ENCODE measurements around the gene KCNH1. TPM values are rescaled to one million over a fixed set of nuclear protein-coding genes. Genes with fewer than 3 reads are reported as not detected.

The KCNH1 gene
- total RNA-seq, 1 donor from 2014 or later = not detected

DNA sequence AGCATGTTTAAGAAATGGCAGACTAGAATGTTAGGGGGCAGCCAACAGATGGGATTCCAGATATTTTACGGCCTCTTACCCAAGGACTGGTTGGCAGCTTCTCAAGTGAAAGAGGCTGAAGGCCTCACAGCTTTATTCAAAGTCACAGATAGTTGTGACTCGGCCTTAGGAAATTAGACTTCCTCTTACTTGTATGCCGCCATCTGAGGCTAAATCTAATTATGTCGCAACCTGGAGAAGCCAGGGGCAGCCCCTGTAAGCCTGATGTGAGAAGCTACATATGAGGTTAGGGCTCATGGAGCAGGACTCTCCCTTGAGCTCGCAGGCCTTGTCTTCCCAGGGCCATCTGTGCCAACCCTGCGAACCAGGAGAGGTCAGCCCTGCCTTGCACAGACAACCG is 452.8 kb downstream of the KCNH1 start:
- DNase-seq = no peak
- no peak for ATAC-seq (ENCODE audit: low read depth)
- POLR2A ChIA-PET = no interaction called here

DNA sequence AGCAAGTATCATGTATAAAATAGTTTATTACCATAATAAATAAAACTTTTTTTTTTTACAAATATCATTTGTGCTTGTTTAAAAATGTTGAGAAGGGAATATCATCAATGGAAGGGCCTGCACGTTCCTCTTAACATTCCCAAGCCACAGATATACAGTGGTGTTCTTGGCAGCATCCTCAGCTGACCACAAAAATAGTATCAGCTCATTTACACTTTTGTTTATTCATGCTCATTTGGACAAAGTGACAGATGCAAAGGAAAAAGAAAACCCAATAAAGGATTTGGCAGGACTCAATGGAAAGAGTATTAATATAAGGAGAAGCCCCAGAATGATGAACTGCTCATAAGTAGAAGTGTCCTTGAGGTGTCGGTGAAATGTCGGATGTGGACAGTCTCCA is 455.6 kb downstream of the KCNH1 start:
- H3K36me3 Mint-ChIP-seq (ENCODE audit: low read depth) = peaks cover 4% of the 10 kb centered on the region
- ChIA-PET CTCF (no interaction called here), POLR2A (no interaction called here)
- no peak overlapping the region for H3K27ac Mint-ChIP-seq
- no peak for TF ChIP-seq CTCF (IDR thresholded peaks at IDR 0.05)
- no peaks in the 10 kb centered on the region for H3K27me3 Mint-ChIP-seq
- no peak for ATAC-seq (ENCODE audit: low read depth)
- intact Hi-C loops (cut with micrococcal nuclease) = no loop called here
- no peaks in the 10 kb centered on the region for H3K9me3 Mint-ChIP-seq
- DNase-seq = no peak
- no peak overlapping the region for H3K4me3 Mint-ChIP-seq
- no peaks in the 10 kb centered on the region for H3K4me1 Mint-ChIP-seq

More for the DNA sequence above, 452.8 kb downstream of the KCNH1 start:
- no peaks in the 10 kb centered on the region for H3K36me3 Mint-ChIP-seq (ENCODE audit: low read depth)
- H3K9me3 Mint-ChIP-seq = no peaks in the 10 kb centered on the region
- no peak overlapping the region for H3K27ac Mint-ChIP-seq
- intact Hi-C loops (cut with micrococcal nuclease) = no loop called here
- H3K27me3 Mint-ChIP-seq = no peaks in the 10 kb centered on the region
- H3K4me1 Mint-ChIP-seq = peaks cover 8% of the 10 kb centered on the region
- CTCF ChIA-PET = no interaction called here
- no peak for TF ChIP-seq CTCF (IDR thresholded peaks at IDR 0.05)
- no peak overlapping the region for H3K4me3 Mint-ChIP-seq

GRCh38 chr1:210677533-210677932 is 456.4 kb downstream of the KCNH1 start:
- no peak for ATAC-seq (ENCODE audit: low read depth)
- no peak overlapping the region for H3K4me3 Mint-ChIP-seq
- H3K27ac Mint-ChIP-seq = no peak overlapping the region
- ChIA-PET CTCF (no interaction called here), POLR2A (no interaction called here)
- no peaks in the 10 kb centered on the region for H3K27me3 Mint-ChIP-seq
- H3K36me3 Mint-ChIP-seq (ENCODE audit: low read depth) = peaks cover 4% of the 10 kb centered on the region
- DNase-seq = no peak
- H3K4me1 Mint-ChIP-seq = no peaks in the 10 kb centered on the region
- intact Hi-C loops (cut with micrococcal nuclease) = no loop called here
- H3K9me3 Mint-ChIP-seq = no peaks in the 10 kb centered on the region
- TF ChIP-seq CTCF (IDR thresholded peaks at IDR 0.05) = no peak

DNA sequence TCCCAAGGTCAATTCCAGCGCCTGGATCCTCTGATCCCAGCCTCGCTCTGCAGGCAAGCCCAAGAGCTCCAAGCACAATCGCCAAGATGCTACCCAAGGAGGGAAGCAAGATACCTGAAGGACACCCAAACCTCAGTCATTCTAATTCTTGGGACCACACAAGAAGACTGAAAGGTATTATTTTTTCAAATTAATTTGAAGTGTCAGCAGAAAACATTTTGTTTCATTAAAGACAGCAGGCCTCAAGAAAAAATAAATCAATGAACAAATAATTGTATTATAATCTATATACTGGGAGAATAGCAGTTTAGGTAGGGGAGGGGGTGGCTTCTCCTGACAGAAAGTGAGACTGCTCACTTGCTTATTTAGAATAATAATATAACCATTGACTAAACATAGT is 457.4 kb downstream of the KCNH1 start:
- Mint-ChIP-seq H3K27ac (no peak overlapping the region), H3K9me3 (no peaks in the 10 kb centered on the region), H3K36me3 (ENCODE audit: low read depth) (peaks cover 4% of the 10 kb centered on the region), H3K27me3 (no peaks in the 10 kb centered on the region), H3K4me3 (no peak overlapping the region), H3K4me1 (no peaks in the 10 kb centered on the region)
- intact Hi-C loops (cut with micrococcal nuclease) = no loop called here
- POLR2A ChIA-PET = no interaction called here
- no peak for TF ChIP-seq CTCF (IDR thresholded peaks at IDR 0.05)
- DNase-seq (no peak), ATAC-seq (ENCODE audit: low read depth) (no peak)
- CTCF ChIA-PET = no interaction called here

DNA sequence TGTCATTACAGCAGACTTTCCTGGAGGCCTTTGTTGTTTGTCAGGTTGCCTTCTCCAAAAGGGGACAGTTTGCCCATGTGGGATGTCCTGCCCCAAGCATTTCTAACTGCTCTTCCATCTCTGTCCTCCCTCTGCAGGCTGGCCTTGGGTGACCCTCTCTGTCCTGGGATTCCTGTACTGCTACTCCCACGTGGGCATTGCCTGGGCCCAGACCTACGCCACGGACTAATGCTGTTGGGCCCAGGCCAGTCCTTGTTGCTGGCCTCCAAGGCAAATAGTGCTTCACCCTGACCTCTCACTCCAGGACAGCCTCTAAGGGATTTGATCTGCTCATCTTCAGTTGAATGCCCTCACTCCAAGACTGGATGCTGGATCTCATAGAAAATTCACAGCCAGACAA is 459.8 kb downstream of the KCNH1 start:
- H3K27me3 Mint-ChIP-seq = no peaks in the 10 kb centered on the region
- no peak overlapping the region for H3K27ac Mint-ChIP-seq
- intact Hi-C loops (cut with micrococcal nuclease) = no loop called here
- no peak for TF ChIP-seq CTCF (IDR thresholded peaks at IDR 0.05)
- CTCF ChIA-PET = no interaction called here
- no peaks in the 10 kb centered on the region for H3K9me3 Mint-ChIP-seq
- no peak overlapping the region for H3K4me3 Mint-ChIP-seq
- ATAC-seq (ENCODE audit: low read depth) (no peak), DNase-seq (no peak)
- POLR2A ChIA-PET = no interaction called here
- peaks cover 4% of the 10 kb centered on the region for H3K36me3 Mint-ChIP-seq (ENCODE audit: low read depth)
- no peaks in the 10 kb centered on the region for H3K4me1 Mint-ChIP-seq

All from activated B cell treated with CpG ODN at 0.5 μM for 24 hours (primary cell).